ENCODE results near the gene GMDS.

The GMDS gene

DNA sequence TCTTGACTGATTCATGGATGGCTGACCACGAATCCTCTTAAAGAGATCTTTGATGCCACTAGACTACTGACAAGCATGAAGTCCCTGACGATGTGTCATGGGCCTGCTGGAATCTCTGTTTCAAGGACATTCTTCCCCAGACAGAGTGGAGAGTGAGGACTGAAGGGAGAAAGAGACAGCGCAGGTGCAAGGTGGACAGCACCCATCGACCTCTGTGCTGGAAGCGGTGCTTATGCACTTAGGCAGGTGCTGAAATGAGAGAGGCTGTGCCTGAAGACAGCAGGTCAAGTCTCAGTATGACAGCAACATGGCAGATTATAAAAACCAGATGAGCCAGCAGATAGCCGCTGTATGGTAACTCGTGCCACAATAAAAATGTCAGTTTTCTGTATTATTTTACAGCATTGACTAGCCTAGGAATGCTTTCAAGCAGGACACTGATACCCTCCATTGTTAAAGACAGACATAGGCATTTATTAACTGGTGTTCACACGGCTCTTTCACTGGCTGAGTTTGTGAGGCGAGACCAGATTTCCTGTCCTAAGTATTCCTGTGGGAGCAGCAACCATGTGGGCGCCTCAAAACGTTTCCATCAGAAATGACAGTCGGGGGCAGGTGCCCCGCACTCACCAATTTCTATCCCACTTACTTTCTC lies 588.2 kb downstream of the GMDS start:
- DNase-seq (ENCODE audit: low read depth in 3 of 3), result no peak

DNA sequence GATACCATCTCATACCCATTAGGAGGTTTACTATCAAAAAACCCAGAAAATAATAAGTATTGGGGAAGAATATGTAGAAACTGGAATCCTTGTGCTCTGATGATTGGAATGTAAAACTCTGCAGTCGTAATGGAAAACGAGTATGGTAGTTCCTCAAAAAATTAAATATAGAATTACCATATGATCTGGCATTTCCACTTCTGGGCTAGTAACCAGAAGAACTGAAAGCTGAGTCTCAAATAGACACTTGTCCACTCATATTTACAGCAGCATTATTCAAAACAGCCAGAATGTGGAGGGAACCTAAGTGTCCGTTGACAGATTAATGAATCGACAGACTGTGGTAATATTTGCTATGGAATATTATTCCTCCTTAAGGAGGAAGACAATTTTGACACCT lies 591.4 kb downstream of the GMDS start:
- no peak for DNase-seq (ENCODE audit: low read depth in 3 of 3)

DNA sequence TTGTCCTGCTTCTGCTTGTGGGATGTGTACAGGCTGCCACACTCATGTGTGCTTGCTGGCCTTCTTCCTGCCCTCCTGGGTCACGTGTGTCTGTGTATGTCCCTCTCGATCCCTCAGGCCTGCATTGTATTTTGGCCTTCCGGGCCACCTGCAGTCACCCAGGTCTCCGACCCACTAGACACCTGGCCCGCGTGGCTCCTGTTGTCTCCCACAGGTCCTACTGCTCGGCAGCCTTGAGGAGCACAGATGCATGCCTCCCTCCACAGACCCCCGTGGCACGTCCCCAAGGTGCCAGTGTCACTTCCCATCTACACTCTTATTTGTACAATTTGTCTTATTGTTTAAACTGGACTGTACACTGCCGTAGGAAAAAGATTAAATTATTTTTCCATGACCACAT lies 592.6 kb downstream of the GMDS start:
- no peak for DNase-seq (ENCODE audit: low read depth in 3 of 3)

DNA sequence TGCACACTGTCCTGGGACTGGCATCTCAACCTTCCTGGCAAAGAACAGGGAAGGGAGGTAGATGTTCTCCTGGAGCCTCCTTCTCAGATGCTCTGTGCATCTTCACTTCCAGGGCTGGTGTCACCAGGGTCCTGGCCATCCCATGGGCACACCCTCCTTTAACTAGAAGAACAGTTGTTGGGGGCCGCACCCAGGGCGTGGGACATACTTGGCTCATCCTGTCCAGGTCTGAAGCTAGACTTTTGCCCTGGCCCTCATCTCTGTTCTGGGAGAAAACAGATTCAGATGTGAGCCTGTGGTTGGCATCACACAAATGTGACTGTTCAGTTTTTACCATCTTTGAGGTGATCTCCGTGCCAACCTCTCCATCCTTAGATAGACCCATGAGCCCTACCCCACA lies 594.0 kb downstream of the GMDS start:
- no peak for DNase-seq (ENCODE audit: low read depth in 3 of 3)

DNA sequence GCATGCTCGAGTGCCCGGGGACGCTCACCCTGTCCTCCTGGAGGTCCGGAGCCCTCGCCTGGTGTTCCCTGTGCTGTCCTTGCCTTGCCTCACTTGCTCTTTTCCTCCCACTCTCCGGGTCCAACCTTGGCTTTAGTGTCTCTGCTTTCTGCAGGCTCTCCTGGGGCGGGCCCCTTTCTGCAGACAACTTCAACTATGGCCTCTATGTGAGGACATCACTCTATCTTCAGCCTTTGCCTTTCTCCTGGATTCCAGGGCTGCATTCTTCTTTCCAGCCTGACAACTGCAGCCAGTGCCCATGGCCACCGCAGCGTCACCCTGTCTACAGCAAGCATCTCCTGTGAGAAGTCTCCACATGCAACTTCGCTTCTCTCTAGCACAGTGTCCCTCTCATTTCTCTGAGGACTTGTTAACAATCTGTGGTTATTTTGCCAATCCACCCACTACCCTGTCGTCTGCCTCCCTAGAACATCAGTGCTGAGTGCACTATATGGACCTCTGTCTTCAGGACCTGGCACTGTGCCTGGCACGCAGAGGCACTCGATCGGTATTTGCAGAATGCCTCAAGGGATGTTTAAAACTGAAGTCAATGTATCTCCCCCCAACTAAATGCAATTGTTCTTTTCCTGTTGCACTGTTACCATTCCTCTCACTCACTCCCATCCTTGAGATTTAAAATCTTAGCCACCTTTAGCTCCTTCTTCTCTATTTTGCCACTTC lies 599.8 kb downstream of the GMDS start:
- no peak for DNase-seq (ENCODE audit: low read depth in 3 of 3)

DNA sequence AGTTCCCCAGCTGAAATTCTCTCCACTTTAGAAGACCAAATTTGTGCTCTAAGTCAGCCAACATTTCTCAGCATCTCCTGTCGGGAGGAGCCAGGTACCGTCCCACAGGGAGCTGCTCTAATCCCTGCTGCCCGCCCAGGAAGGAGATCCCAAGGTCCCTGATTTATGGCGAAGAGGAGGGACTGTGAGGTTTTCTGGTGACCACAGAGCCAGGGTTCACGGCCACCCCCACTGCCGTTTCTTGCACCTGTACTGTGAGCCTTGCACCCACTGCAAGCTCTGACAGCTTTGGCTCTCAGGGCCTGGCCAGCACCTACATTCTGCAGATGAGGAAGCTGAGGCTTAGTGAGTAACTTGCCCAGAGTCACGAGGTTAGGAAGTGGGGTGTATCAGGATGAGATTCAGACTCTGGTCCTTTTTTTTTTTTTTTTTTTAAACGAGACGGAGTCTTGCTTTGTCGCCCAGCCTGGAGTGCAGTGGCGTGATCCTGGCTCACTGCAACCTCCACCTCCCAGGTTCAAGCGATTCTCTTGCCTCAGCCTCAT lies 600.8 kb downstream of the GMDS start:
- DNase-seq (ENCODE audit: low read depth in 3 of 3), result no peak

DNA sequence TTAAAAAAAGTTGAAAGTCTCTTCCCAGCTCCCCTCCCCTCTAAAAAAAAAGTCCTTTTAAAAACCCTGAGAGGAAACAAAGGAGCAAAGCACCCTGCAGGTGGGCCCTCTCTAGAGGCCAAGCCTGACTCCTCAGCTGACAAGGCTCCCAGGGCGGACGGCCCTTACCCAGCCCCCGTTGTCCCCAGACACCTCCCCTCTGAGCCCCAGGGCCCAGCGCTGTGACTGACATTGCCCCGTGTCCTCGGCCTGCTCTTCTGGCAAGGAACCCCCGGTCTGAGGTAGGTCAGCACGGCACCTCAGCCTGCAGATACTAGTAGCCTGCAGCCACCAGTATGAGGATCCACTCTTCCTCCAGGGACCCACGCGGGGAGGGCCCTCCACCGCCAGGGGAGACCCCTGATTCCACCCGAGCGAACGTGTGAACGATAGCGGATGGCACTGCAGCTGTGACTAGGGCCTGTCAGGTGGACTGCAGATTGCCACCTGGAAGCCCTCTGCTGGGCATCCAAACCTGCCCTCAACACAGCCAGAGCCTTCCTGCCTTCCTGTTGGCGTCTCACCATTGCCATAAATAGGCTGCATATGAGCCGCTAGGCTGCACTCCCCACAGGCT lies 601.5 kb downstream of the GMDS start:
- no peak for DNase-seq (ENCODE audit: low read depth in 3 of 3)

DNA sequence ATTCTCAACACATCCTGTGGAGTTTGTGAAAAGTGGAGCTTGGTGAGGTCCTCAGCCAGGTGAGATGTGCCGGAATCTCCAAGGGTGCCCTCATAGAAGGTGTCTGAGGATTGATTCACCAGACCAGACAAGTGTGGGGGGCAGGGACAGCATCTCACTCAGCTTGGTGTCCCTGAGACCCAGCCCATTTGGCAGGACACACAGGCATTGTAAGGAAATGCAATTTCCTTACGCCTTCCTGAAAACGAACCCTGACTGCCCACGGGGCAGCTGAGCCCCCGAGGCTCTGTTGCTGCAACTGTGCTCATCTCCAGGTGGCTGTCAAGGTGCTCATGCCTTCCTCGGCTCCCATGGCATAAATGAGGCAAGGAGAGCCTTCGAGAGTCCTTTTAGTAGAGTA lies 602.3 kb downstream of the GMDS start:
- DNase-seq (ENCODE audit: low read depth in 3 of 3), result no peak

DNA sequence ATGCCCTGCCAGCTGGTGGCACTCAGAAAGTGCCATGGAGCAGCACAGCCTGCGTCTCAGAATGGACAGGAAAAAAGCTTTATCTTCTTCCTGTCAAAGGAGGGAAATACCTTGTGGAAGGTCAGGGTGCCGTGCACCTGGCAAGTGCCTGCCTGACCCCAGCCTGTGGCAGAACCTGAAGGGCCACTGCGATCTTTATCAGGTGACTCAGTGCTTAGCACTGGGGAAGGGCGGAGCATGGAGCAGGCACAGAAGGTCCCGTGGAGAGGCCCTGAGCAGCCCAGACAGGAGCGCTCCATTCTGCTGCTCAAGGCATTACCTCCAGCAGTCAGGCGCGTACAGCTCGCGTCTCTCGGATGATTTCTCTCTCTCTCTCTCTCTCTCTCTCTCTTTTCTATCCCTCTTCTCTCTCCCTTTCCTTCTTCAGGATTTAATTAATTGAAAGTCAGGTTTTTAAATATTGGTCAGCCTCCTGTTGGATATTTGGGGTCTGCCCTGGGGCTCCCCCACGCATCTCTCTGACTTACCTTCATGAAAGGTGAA lies 604.0 kb downstream of the GMDS start:
- no peak for DNase-seq (ENCODE audit: low read depth in 3 of 3)

DNA sequence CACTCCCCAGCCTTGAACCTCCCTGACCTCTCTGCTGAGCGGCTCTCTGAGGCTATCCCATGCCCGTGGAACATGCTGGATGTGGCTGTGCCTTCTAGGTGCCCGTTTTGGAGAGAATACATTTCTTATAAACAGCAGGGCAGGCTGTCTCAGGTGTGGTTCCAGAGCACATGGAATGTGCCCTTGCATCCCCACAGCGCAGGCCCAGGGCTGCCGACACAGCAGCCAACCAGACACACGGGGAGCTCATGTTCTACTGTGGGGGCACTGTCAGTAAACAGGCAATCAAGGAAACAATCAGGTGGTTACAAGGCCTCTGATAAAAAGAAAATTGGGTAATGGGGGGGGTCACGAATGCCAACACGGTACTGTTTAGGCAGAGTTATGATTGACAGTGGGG lies 604.9 kb downstream of the GMDS start:
- DNase-seq (ENCODE audit: low read depth in 3 of 3), result no peak

DNA sequence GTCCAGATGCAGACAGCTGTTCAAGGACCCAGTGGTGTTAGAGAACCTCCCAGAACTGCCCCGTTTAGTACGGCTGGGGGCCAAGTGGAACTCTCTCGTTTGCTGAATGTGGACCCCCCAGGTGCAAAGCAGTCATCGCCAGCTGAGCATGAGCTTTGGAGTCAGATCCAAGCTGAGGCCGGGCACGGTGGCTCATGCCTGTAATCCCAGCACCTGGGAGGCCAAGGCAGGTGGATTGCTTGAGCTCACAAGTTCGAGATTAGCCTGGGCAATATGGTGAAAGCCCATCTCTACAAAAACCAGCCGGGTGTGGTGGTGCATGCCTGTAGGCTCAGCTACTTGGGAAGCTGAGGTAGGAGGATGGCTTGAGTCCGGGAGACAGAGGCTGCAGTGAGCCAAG lies 606.0 kb downstream of the GMDS start:
- DNase-seq (ENCODE audit: low read depth in 3 of 3), result no peak

DNA sequence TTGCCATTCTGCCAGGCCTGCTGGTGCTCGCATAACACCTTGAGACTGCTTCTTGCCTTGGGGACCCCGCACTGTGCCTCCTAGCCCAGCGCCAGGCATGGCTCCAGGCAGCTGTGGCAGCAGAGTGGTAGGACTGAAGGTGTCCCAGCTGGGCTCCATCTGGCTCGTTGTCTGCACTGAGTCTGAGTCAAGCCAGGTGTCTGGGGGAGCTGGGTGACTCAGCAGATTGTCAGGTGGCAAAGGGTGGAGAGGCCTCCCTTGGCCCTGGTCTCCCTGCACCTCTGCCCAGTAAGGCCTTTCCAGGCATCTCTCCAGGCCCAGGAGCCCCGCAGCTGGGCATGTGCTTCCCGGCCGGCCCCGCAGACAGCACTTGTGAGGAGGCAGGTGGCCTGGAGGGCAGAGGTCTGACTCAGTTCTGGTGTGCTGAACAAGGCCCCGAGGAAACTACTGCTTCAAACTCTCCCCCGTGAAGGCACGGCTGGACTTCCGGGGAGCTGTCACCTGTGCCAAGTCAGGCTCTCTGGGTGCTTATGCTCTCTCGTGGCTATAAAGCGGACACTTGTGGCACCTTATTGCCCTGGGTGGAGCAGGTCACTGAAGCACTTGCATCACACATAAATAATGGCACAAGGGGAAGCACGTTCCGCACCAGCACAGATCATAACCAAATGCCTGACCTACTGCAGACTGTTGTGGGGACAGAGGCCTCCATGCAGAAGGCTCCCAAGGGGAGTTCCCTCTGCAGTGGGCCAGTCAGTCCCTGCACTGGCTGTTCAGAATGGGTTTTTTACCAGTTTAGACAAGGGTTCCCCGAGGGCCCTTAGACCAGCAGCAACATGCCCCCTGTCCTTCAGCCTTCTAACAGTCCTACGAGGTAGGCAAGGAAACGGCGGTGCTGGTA lies 608.2 kb downstream of the GMDS start:
- no peak for DNase-seq (ENCODE audit: low read depth in 3 of 3)

DNA sequence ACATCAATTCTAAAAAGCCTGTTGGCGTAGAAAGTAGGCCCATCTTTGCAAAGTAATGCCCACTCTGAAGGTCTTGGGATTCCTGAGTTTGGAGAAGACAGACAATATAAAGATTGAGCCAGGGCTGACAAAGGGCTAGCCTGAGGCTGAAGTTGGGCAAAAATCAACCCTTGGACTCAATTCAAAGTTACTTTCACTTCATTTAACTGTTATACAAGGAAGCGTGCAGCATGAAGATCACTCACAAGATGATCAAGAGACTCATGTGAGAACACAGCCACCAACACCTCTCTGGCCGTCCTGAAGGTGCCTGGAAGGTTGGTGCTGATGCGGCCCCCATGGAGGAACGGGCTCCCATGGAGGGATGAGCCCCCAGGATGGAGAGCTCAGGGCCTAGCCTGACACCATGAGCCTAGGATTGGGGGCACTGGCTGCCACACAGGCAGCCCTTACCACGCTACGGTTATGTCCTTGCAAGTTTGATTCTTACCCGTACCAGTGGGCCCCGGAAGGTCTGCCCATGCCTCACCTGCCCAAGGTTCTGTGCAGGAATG lies 609.1 kb downstream of the GMDS start:
- no peak for DNase-seq (ENCODE audit: low read depth in 3 of 3)

DNA sequence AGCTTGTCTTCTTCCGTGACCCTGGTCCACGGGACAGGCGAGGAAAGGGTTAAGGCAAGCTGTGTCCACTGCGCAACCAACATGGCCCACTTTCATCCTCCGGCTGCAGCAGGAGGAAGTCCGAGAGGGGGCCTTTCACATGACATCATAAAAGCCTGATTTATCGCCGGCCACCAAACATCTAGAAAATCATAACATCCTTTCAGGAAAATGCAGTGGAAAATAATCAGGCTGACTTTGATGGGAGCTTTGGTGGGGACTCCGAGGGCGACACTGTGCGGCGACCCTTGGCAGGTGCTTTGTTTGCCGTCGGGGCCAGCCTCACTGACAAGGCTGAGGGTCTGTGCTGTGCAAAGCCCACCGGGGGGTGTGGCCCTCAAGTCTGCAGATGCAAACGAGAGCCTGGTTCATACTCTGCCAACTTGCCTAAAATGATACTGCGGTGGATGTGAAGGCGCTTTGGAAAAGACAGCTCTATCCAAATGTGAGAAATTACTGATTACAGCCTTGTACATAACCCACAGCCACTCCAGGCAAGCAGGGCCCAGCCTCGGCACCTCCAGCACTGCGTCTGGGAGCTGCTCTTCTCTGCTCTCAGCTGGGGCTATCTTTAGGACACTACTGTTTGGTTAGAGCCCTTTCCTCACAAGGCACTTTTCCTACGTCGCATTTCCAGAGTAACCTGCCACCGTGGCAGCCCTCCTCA lies 609.9 kb downstream of the GMDS start:
- DNase-seq (ENCODE audit: low read depth in 3 of 3), result no peak

DNA sequence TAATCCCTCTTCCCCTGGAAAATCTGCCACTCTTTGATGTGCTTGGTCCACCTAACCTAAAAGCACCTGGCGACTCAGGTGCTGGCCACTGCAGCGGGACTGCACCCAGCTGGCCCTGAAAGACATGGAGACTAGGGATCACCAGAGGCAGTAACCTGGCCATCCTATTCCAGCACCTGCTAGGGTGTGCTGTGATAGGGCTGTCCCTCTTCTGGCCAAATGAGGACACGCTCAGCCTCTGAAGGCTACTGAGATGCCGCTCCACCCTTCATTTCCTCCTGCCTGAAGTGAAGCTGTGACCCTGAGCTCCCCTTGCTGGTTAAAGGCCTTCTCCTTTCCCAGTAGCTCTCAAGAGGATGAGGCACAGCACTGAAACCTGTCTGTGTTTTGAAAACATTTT lies 611.3 kb downstream of the GMDS start:
- DNase-seq (ENCODE audit: low read depth in 3 of 3), result no peak

DNA sequence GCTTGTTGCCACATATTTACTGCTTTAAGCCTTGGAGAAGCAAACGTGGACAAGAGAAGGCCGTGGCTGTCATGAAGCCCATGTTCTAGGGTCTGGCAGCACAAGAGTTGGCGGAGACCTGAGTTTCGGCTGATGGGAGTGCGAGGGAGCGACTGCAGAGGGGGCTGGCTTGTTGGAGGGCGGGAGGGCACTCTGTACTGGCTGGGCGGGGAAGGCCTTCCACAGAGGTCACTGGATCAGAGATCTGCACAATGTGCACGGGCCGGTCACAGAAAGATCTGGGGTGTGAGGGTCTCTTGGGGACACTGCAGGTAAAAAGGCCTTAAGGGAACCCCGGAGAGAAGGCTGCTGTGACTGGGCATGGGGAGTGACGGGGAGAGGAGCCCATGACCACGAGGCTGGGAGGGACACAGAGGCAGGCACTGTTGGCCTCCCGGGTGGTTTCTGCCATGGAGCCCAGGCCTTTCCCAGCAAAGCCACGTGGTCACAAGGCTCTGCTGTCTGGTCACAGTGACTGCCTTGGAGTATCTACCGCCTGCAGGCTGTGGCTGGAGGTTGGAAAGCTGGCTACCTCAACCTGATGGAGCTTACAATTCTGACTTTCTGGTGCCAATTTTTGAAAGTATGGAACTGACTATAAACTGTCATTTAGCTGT lies 611.9 kb downstream of the GMDS start:
- DNase-seq (ENCODE audit: low read depth in 3 of 3), result no peak

DNA sequence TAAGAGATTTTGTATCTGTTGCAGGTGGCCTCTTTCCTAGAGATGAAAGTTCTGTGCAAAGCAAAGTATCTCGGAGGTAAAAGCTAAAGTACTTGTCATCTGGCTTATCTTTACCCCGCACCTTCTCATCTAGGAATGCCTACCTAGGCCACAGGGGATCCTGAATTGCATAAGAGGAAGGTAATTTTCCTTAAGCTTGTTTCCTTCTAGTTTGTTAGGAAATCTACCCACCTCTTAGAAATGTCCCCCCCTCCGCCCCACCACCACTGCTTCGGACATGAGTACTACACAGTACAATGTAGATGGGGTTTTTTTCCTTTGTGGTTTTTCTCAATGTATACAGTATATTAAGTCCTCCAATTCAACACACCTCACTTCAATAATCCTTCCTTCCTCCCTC lies 614.2 kb downstream of the GMDS start:
- DNase-seq (ENCODE audit: low read depth in 3 of 3), result no peak

DNA sequence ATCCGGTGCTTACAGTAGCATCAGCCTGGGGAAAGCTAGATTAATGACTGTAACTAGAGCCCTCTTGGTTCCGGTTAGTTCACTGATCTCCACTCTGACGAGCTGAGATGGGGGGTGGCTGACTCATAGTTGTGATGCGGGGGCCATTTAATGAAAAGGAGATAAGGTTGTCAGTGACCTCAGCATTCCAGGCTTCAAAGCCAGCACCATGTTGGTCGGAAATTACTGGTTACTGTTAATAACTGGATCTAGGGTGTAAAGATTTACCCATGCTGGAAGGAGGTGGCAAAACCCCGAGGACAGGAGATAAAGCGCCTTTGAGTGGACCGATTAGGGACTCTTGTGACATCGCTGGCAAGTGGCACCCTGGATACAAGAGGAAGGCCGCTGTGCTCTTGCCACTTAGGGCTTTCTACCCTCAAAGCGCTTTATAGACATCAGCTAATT lies 614.6 kb downstream of the GMDS start:
- no peak for DNase-seq (ENCODE audit: low read depth in 3 of 3)

DNA sequence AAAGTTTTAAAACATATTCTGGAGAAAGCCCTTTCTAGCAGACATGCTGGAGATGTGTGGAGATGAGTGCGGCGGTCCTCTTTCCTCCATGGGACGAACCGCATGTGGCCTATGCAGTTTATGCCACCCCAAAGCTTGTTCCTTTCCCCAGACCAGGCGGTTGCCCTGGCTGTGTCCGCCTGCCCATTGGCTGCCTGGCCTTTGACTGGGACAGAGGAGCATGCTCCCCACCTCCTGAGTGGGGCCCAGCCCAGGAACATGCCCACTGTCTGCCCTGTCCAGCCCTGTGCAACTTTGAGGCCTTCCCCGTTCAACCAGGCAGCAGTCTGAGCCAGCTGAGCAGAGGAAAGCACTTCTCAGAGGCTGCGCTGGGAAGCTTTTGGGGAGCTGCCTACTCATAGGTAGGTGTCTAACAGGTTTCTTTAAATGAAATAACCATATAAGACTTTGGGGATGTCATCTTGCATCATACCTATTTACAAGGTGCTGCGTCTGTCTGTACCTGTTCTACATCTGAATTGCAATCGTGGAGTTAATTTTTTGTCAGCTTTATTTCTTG lies 615.1 kb downstream of the GMDS start:
- no peak for DNase-seq (ENCODE audit: low read depth in 3 of 3)

DNA sequence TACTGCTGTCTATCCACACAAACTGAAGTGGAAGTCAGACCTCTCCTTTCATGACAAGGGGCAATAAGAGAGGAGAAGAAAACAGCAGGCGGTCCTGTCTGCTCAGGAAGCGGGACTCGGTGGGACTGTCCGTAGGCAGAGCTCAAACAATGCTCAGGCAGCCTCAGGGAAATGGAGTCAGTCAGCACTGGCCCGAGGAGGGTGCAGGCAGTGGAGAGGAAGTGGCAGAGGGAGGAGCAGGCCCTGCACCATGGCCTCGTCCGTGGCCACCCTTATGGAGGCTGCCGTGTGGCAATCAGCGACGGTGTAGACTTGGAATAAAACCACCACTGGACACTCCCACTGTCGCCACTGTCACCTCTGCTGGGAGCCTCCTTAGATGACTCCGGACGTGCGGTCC lies 616.1 kb downstream of the GMDS start:
- DNase-seq (ENCODE audit: low read depth in 3 of 3), result no peak
